ENCODE data around the gene MICAL2.

MICAL2 gene

DNA sequence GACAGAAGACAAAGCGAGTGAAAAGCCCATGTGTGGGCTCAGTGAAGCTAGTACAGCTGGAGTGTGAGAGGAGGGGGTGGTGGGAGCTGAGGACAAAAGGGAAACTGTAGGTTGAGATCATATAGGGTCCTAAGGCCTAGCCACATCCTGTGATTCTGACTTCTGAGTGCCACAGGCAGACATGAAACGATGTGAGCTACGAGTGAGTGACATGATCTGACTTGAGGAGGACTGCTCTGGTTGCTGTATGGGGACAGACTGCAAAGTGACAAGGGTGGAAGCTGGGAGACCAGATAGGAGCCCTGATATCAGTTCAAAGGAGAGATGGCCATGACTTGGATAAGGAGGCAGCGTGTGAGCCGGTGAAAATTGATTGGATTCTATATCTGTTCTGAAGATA lies 85.4 kb downstream of the MICAL2 start:
- H3K4me1 ChIP-seq (ENCODE audit: control insufficient read depth, insufficient read depth, low read length), result no peaks in the 10 kb centered on the region
- H3K27ac ChIP-seq (ENCODE audit: extremely low read depth, low read depth, low read length), result no peak overlapping the region
- CTCF ChIA-PET, result interaction anchor here (0.7 kb wide), 2 partner anchors 91 to 124 kb away, joined by 3 to 4 read pairs; no protein-coding TSS in a partner anchor
- H3K36me3 ChIP-seq (ENCODE audit: control insufficient read depth in 2 of 2, insufficient read depth in 1 of 2, low read length in 2 of 2), result no peaks in the 10 kb centered on the region
- POLR2A ChIA-PET, result no interaction called here
- no peak overlapping the region for H3K4me3 ChIP-seq (ENCODE audit: low read depth, low read length)
- no peaks in the 10 kb centered on the region for H3K9me3 ChIP-seq (ENCODE audit: control insufficient read depth, insufficient read depth, low read depth, low read length)
- TF ChIP-seq EGR2 (tag by site-specific recombination; IDR thresholded peaks at IDR 0.05; ENCODE audit: low read depth), result peak; percentile 47; the same call in 1 of the 2 replicates
- TF ChIP-seq ZNF423 (tag by site-specific recombination; IDR thresholded peaks at IDR 0.05), result no peak
- no peak for TF ChIP-seq ZSCAN16 (tag by site-specific recombination; IDR thresholded peaks at IDR 0.05)
- TF ChIP-seq ZNF223 (tag by site-specific recombination; IDR thresholded peaks at IDR 0.05), result no peak

DNA sequence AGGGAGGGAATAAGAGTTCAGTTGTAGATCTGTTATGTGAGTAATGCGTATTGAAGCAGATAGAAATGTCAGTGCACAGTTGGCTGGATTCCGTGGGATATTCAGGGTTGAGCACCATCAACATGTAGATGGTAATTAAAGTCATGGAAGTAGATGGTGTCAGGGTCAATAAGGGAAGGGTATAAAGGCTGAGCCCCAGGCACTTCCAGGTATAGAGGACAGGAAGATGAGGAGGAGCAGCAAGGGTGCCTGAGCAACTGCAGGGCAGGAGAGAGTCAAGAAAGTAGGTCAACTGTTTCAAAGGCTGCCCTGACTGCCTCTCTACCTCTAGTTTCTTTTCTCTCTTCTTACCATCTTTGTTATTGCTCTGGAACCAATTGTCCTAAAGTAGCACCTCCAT lies 85.9 kb downstream of the MICAL2 start:
- ChIA-PET POLR2A (no interaction called here), CTCF (no interaction called here)
- no peak overlapping the region for H3K4me3 ChIP-seq (ENCODE audit: low read depth, low read length)
- no peaks in the 10 kb centered on the region for H3K4me1 ChIP-seq (ENCODE audit: control insufficient read depth, insufficient read depth, low read length)
- TF ChIP-seq KLF16 (tag by site-specific recombination; IDR thresholded peaks at IDR 0.05) (no peak), KLF1 (tag by site-specific recombination; IDR thresholded peaks at IDR 0.05) (no peak), ZNF155 (tag by site-specific recombination; IDR thresholded peaks at IDR 0.05) (no peak), ZNF175 (tag by site-specific recombination; IDR thresholded peaks at IDR 0.05) (no peak)
- TF ChIP-seq, protein P1, sequence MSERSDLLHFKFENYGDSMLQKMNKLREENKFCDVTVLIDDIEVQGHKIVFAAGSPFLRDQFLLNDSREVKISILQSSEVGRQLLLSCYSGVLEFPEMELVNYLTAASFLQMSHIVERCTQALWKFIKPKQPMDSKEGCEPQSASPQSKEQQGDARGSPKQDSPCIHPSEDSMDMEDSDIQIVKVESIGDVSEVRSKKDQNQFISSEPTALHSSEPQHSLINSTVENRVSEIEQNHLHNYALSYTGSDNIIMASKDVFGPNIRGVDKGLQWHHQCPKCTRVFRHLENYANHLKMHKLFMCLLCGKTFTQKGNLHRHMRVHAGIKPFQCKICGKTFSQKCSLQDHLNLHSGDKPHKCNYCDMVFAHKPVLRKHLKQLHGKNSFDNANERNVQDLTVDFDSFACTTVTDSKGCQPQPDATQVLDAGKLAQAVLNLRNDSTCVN (tag by site-specific recombination; optimal IDR thresholded peaks at IDR 0.05), result no peak
- no peaks in the 10 kb centered on the region for H3K36me3 ChIP-seq (ENCODE audit: control insufficient read depth in 2 of 2, insufficient read depth in 1 of 2, low read length in 2 of 2)
- H3K27ac ChIP-seq (ENCODE audit: extremely low read depth, low read depth, low read length), result no peak overlapping the region
- H3K9me3 ChIP-seq (ENCODE audit: control insufficient read depth, insufficient read depth, low read depth, low read length), result no peaks in the 10 kb centered on the region

DNA sequence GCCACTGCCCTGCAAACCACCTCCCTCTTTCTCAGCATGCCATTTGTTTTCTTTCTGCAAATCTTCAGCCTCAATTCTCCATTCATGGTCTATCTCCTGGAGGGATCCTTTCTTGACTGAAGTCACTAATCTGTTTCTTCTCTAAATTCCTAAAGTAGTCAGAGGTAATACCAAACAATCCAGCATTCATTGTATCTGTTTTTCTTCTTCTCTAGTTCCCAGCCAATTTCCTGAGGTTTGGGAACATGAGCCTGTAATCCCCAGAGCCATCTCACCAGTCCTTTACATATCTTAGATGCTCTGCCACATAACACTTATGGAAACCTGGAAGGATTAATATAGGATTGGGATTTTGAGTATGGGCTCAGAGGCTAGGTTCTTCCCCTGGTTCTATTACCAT lies 86.5 kb downstream of the MICAL2 start:
- H3K9me3 ChIP-seq (ENCODE audit: control insufficient read depth, insufficient read depth, low read depth, low read length), result no peaks in the 10 kb centered on the region
- no peaks in the 10 kb centered on the region for H3K36me3 ChIP-seq (ENCODE audit: control insufficient read depth in 2 of 2, insufficient read depth in 1 of 2, low read length in 2 of 2)
- H3K27ac ChIP-seq (ENCODE audit: extremely low read depth, low read depth, low read length), result no peak overlapping the region
- no peaks in the 10 kb centered on the region for H3K4me1 ChIP-seq (ENCODE audit: control insufficient read depth, insufficient read depth, low read length)
- CTCF ChIA-PET, result interaction anchor here (0.7 kb wide), 1 partner anchor 11 kb away, joined by 4 read pairs; no protein-coding TSS in a partner anchor
- TF ChIP-seq ZNF350 (tag by site-specific recombination; IDR thresholded peaks at IDR 0.05) (no peak), ZNF223 (tag by site-specific recombination; IDR thresholded peaks at IDR 0.05) (no peak), ZNF112 (tag by site-specific recombination; IDR thresholded peaks at IDR 0.05) (no peak), MEIS1 (CRISPR knock-in tag; IDR thresholded peaks at IDR 0.05; ENCODE audit: borderline replicate concordance) (no peak), ZNF664 (tag by site-specific recombination; IDR thresholded peaks at IDR 0.05) (no peak), ZNF530 (tag by site-specific recombination; IDR thresholded peaks at IDR 0.05; ENCODE audit: low read depth) (no peak)
- no peak overlapping the region for H3K4me3 ChIP-seq (ENCODE audit: low read depth, low read length)
- POLR2A ChIA-PET, result no interaction called here

DNA sequence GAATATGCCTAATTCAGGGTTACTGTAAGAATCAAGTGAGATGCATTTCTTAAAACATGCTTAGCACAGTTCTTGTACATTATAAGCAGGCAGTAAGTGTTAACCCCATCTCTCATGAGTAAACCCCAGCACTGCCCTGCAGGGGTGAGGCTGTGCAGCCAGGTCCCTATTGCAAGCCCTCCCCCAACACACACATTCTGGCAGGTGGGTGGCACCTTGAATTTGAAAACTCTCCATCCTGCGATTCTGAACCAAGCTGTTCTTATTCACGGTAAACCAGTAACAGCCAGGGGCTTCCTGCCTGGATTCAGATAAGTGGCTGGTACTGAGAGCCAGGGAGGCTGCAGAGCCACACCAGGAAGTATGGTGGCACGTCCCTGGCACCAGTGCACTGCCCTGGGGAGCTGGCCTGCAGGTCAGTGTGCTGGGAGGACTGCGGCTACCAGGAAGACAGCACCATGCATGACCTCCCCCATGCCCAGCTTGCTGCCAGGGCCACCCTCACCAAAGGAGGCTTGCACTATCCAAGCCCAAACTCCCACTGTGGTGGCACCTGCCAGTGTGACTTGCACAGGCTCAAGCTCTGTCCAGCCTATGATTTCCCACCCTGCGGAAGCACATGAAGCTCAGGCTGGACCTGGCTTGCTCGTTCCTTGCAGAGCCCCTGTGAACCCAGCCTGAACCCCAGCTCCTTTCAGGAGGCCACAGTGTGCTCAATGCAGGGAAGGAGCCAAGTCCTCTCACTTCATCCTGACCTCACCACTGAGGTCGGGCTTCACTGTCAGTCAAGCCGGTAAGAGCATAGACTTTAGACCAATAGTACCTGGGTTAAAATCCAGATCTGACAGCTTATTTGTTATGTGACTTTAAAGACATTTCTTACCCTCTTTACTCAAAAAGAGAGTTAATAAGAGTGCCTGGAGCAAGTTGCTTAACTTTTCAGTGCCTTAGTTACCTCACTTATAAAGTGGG lies 88.1 kb downstream of the MICAL2 start:
- CTCF ChIA-PET, result interaction anchor here (0.7 to 1.2 kb wide), 2 partner anchors 14 to 15 kb away, joined by 3 read pairs; no protein-coding TSS in a partner anchor
- Histone ChIP-seq H3K9me3 (ENCODE audit: control insufficient read depth, insufficient read depth, low read depth, low read length) (no peaks in the 10 kb centered on the region), H3K36me3 (ENCODE audit: control insufficient read depth in 2 of 2, insufficient read depth in 1 of 2, low read length in 2 of 2) (no peaks in the 10 kb centered on the region), H3K27ac (ENCODE audit: extremely low read depth, low read depth, low read length) (no peak overlapping the region), H3K4me1 (ENCODE audit: control insufficient read depth, insufficient read depth, low read length) (no peaks in the 10 kb centered on the region), H3K4me3 (ENCODE audit: low read depth, low read length) (no peak overlapping the region)
- POLR2A ChIA-PET, result no interaction called here
- TF ChIP-seq ZNF548 (tag by site-specific recombination; IDR thresholded peaks at IDR 0.05), result no peak
- no peak for TF ChIP-seq WT1 (tag by site-specific recombination; IDR thresholded peaks at IDR 0.05)
- TF ChIP-seq KLF16 (tag by site-specific recombination; IDR thresholded peaks at IDR 0.05), result no peak
- no peak for TF ChIP-seq ZNF24 (tag by site-specific recombination; IDR thresholded peaks at IDR 0.05)
- no peak for TF ChIP-seq ZNF776 (tag by site-specific recombination; IDR thresholded peaks at IDR 0.05; ENCODE audit: borderline replicate concordance)
- TF ChIP-seq, protein P2, sequence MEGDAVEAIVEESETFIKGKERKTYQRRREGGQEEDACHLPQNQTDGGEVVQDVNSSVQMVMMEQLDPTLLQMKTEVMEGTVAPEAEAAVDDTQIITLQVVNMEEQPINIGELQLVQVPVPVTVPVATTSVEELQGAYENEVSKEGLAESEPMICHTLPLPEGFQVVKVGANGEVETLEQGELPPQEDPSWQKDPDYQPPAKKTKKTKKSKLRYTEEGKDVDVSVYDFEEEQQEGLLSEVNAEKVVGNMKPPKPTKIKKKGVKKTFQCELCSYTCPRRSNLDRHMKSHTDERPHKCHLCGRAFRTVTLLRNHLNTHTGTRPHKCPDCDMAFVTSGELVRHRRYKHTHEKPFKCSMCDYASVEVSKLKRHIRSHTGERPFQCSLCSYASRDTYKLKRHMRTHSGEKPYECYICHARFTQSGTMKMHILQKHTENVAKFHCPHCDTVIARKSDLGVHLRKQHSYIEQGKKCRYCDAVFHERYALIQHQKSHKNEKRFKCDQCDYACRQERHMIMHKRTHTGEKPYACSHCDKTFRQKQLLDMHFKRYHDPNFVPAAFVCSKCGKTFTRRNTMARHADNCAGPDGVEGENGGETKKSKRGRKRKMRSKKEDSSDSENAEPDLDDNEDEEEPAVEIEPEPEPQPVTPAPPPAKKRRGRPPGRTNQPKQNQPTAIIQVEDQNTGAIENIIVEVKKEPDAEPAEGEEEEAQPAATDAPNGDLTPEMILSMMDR (tag by site-specific recombination; IDR thresholded peaks at IDR 0.05), result no peak
- no peak for TF ChIP-seq ZNF544 (tag by site-specific recombination; IDR thresholded peaks at IDR 0.05)
- TF ChIP-seq ZNF16 (tag by site-specific recombination; IDR thresholded peaks at IDR 0.05; ENCODE audit: low read depth), result no peak
- TF ChIP-seq, protein P3, sequence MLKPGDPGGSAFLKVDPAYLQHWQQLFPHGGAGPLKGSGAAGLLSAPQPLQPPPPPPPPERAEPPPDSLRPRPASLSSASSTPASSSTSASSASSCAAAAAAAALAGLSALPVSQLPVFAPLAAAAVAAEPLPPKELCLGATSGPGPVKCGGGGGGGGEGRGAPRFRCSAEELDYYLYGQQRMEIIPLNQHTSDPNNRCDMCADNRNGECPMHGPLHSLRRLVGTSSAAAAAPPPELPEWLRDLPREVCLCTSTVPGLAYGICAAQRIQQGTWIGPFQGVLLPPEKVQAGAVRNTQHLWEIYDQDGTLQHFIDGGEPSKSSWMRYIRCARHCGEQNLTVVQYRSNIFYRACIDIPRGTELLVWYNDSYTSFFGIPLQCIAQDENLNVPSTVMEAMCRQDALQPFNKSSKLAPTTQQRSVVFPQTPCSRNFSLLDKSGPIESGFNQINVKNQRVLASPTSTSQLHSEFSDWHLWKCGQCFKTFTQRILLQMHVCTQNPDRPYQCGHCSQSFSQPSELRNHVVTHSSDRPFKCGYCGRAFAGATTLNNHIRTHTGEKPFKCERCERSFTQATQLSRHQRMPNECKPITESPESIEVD (tag by site-specific recombination; IDR thresholded peaks at IDR 0.05), result no peak

All from HEK293 (cell line).